Stimulated activated CD4-positive, alpha-beta T cell treated with anti-CD3 and anti-CD28 coated beads, TNF-alpha, amount 100 ng/mL, for 1 hour (primary cell): ENCODE data around the gene CYP27A1.

ENCODE experiments used
- DNase-seq, 3 donors: peaks; one replicate each; pipeline ENCODE4 v3.0.0-alpha.2; 2020; ENCODE audit warnings: low read depth in 3 of 3, low spot score in 1 of 3

Gene CYP27A1

GRCh38 chr2:218857371-218858137 lies 75.6 kb downstream of the CYP27A1 start:
- no peak for DNase-seq

- no peak for DNase-seq
These were observed 76.1 kb downstream of the CYP27A1 start for GRCh38 chr2:218858138-218858445.

GRCh38 chr2:218858671-218859555 lies 77.0 kb downstream of the CYP27A1 start:
- DNase-seq, result no peak

GRCh38 chr2:218859556-218859987 lies 77.6 kb downstream of the CYP27A1 start, which contains the start of gene WNT6:
WNT6 (plus strand) TSS chr2:218859805; CDS start chr2:218860038, 233 bp downstream.
- no peak for DNase-seq

- no peak for DNase-seq
These were observed 78.3 kb downstream of the CYP27A1 start for GRCh38 chr2:218859988-218860831.

GRCh38 chr2:218860950-218861381 lies 79.0 kb downstream of the CYP27A1 start:
- no peak for DNase-seq

GRCh38 chr2:218861645-218862318 lies 79.8 kb downstream of the CYP27A1 start:
- no peak for DNase-seq

GRCh38 chr2:218863021-218863520 lies 81.1 kb downstream of the CYP27A1 start:
- DNase-seq, result no peak
